Measurements from ENCODE around the gene PGLYRP1.

PGLYRP1 gene

DNA sequence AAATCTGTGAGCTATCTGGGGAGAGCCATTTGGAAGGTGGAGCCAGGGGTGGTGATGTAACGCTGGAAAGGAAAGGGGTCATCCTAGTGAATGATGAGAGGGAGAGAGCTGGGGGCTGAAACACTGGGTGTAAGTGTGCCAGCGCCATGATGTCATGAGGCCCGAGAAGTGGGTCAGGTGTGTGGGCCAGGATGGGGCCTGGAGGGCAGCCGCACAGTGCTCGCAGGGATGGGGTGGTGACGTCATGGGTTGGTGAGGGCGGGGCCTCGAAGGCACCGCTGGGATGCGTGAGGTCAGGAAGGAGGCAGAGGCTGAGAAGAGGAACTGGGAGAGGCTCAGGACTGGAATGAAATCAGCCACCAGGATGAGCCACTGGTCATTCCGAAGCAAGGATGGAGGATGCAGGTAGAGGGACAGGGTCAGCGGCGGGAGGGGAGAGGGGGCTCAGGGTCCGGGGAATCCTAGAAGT, 23.2 kb downstream of the PGLYRP1 start:
- DNase-seq, result no peak

DNA sequence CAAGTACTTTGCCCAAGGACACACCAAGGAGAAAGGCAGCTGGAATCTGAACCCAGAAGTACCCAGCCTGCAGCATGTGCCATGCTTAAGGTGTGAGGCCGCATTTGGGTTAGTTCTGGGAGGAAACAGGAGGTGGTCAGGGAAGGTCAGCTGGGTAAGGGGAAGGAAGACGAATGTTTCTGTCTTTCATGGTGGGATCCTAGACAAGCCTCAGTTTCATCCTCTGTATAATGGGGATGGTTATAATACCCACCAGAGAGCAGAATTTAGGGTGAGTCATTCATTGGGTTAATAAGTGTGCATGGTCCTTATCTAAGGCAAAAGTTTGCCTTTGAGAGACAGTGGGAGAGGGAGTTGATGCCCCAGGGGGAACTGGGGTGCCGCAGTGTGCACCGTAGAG, 24.0 kb downstream of the PGLYRP1 start:
- DNase-seq, result no peak

DNA sequence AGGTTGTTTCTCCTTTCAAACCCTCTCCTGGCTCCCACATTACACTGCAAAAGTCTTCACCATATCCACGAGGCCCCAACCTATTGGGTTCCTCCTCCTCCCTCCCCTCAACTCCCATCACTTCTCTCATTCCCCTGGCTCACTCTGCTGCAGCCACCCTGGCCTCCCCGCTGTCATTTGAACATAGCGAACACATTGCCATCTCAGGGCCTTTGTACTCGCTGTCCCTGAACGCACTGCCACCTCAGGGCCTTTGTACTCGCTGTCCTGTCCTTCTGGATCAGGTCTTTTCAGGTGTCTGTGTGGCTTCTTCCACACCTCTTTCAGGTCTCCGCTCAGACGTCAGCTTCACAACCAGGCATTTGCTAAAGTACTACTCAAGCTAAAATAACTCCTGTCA, 25.9 kb downstream of the PGLYRP1 start:
- DNase-seq, result no peak

DNA sequence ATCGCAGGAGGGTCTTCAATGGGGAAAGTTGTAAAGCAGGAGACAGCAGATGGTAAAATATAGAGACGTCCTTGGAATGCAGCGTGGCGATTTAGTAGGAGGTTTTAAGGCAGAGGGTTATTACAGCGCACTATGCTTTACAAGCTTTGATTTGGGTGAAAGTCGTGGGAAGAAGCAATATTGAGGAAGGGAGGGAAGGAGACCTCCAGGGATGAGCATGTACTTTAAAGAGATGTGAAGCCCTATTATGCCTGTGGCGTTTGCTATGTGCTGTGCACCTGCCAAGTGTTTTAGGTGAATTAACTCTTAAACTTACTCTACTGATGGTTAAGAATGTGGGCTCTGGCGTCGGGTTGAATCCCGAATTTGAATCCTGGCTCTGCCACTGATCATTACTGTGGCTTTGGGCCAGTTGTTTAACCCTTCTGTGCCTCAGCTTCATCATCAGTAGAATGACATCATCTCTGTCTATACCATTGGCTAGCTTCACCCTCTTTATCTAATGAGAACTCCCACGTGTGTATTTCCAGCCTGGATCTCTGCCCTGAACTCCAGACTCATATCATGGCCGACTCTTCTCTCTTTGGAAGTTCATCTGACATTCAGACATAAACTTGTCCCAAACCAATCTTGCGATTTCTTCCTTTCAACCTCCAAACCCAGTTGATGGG, 27.0 kb downstream of the PGLYRP1 start:
- DNase-seq, result no peak

DNA sequence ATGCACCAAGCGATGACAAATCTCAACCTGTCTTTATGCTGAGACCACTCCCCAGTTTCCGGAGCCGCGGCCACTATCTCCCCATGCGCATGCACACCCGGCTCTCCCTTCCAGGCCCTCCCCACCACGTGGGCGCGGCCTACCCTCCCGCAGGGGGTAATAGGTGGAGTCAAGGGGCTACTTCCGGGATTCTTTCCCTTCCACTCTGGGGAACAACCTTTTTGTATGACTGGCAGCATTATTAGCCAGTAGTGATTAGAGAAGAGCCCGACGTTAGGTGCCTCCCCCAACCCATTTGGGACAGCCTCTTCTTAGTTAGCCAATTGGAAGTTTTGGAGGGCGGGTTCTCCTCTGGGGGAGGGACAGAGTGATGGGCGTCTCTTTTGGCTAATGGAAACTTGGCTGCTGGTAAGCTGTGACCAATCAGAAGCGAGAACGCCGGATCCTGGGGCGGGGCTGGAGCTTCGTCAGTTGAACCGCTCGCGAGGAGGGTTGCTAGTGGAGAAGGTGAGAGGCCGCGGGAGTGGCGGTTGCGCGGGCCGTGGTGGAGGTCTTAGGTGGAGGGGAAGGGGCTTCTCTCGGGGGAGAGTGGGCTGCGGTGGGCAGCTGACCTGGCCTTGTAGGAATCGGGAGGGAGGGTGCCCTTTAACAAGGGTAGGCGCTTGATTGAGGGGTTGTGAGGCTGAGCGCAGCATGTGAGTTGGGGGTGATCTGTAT, 27.7 kb downstream of the PGLYRP1 start, which contains the start of gene CCDC61:
Gene CCDC61 (plus strand): TSS at position 470 of the 717 bp plus-strand sequence. CDS start 7,552 bp downstream, outside the sequence.
- DNase-seq, result peak; percentile 99

DNA sequence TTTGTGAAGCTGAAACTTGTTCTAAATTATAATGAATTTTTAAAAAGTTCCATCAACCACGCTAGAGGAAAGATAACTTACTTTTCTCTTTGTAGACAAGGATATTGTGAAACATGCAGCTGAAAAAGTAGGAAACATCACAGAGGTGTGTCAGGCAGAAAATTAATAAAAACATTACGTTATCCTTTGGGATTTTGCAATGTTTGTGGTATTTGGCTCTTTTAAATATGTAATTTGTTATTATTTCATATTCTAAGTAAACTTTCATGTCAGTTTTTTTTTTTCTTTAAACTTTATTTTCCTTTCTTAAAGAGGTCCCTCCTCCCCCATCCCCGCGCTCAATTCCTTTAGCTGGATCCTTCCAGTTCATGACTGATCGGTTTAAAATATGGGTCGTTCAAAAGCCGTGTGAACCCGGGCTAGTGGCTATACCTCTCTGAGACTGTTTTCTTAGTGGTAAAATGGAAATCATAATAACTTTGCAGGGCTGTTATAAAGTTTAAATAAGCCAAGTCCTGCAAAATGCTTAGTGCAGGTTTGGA, 28.3 kb downstream of the PGLYRP1 start:
- no peak for DNase-seq

DNA sequence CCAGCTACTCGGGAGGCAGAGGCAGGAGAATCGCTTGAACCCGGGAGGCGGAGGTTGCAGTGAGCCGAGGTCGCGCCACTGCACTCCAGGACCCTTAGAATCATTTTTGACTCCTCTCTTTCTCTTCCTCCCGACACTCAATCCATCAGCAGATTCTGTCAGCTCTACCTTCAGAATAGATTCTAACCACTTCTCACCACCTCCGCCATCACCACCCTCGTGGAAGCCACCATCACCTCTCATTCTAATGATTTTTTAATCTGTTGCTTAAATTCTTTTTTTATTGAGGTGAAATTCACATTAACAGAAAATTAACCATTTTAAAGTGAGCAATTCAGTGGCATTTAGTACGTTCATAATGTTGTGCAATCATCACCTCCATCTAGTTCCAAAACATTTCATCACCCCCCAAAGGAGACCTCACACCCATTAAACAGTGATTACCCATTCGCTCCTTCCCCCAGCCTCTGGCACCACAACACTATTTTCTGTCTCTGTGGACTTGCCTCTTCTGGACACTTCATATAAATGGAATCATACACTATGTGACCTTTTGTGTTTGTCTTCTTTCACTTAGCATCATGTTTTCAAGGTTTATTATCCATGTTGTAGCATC, 32.6 kb downstream of the PGLYRP1 start:
- no peak for DNase-seq

DNA sequence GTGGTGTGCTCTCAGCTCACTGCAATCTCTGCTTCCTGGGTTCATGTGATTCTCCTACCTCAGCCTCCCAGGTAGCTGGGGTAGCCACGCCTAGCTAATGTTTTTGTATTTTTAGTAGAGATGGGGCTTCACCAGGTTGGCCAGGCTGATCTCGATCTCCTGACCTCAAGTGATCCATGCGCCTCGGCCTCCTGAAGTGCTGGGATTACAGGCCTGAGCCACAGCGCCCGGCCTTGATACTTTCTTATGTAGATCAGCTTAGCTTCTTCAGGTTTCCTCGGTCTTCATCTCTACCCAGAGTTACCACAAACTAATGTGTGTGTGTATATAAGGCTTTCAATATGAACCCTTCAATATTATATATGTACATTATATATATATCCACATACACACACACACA, 37.5 kb downstream of the PGLYRP1 start:
- DNase-seq, result no peak

DNA sequence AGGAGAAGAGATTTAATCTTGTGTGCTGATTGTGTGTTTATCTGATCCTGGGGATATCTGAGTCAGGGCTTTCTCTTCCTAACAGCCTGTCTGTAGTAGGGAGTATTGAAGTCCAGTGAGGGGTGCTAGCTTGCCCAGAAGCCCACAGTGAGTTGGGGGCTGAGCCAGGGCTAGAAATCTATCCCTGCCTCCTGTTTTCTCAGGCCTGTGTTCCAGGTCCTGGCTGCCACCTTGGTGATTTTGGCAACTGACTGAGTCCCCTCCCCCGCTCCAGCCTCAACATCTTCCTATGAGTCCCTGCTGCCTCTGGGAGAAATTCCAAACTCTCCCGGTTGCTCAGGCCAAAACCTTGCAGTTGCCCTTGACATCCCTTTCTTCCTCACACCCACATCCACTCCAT, 41.5 kb downstream of the PGLYRP1 start:
- no peak for DNase-seq

DNA sequence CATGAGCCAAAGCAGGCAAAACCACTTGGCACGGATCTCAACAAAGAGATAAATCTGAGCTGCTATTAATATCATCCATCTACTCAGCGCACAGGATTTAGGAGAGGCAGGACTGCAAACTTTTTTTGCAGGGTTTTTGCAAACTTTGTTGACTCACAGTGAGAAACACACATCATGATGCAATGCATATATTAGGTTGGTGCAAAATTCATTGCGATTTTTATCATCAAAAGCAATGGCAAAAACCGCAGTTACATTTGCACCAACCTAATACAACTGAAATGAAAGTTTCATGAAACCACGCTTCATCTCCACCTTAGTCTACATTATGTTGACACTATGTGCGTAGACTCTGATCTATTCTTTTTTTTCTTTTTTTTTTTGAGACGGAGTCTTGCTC, 44.7 kb downstream of the PGLYRP1 start:
- no peak for DNase-seq

DNA sequence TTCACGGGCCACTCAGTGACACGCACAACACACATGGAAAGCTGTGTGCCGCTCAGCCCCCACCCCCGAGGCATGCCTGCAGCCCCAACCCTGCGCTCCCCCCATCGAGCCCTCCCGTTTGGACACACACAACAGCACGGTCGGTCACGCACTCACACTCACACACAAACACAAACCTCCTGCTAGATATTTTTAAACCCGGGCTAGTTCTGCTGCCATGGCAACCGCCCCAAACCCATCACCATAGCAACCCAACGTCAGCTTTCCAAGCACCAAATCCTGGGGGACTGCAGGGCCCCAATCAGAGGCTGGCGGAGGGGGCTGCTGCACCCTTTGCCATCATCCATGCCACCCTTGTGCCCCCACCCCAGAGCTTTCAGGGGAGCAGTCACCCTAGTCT, 46.7 kb downstream of the PGLYRP1 start:
- DNase-seq, result no peak

DNA sequence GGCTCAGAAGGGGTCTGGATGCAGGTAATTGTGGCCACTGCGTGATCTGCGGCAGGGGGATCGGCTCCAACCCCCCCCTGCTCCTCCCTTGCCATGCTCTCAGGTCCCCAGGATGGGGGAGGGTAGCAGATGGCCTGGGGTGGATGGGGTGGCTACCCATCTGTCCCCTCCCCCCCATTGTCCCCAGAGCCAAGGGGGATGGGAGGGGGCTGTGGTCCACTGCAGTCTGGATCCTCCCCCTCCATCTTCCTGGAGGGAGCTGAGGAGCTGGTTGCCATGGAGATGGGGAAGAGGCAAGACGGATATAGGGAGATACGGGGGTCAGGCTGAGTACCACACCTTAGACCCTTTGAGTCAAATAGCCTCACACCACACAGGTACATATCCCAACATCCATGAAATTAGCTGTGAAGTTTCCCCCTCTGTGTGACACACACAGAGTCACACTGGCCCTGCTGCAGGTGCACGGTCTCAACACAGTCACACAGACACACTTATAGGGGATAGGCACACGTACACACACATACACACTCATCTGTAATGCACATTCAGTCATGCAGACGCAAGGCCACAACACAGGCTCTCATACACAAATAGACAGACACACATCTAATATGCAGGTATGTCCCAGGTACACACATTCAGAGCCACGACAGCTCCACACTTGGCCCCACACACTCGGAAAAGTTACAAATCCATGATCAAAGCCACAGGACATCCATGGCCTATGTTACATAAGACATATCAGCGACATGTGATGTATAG, 47.4 kb downstream of the PGLYRP1 start:
- no peak for DNase-seq

DNA sequence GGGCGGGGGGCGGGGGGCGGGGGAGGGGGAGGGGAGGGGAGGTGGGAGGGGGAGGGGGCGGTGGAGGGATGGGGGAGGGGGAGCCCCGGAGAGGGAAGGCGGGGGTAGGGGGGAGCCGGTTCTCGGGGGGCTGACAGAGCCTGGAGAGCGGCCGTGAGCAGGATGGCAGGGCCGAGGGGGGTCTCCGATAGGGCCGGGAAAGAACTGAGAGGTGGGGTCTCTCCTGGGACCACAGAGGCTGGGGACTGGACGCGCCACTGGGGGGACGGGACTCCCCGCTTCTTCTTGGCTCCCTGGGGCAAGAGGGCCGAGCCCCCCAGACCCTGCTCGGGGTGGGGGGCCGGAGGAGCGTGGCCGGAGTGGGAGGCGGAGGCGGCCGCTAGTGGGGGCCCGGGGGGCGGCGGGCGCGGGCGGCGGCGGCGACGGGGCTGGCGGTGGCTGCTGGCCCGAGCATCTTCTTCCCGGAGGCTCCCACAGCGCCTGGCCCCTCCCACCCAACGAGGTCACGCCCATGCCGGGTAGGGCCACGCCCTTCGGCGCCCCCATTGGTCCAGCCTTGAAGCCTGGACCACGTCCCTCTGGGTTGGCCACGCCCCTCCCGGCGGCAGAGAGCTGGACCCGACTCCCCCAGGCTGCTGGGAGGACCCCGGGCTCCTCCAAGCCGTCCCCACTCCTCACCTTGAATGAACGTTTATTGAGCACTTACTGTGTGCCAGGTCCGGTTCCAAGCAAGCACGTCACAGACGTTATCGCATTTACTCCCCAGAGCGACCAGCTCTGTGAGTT, 49.1 kb downstream of the PGLYRP1 start, which contains the start of gene NOVA2:
Gene NOVA2 (minus strand): TSS at position 313 of the 786 bp plus-strand sequence. CDS start 514 bp downstream, outside the sequence.
- DNase-seq, result no peak

DNA sequence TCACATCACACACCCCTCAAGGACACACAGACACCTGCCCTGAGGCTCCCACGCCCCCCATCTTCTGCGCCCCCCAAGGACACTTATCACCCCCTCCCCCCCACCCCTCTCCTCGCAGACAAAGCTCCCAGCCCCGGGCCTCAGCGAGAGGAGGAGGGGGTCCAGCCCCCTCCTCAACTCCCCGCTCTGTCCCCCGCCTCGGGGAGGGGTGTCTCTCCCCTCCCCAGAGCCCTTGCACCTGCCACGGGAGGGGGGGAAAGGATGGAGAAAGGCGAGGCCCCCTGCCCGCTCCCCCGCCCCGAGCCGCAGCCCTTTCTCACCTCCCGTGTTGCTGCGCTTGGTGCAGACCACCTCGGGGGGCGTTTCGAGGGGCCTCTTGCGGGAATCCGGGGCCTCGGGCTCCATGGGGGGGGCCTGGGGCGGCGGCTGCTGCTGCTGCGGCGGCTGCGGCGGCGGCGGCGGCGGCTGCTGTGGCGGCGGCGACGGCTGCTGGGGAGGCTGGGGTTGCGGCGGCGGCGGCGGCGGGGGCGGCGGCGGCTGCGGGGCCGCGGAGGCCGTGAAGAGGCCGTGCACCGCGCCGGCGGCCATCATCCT, 49.8 kb downstream of the PGLYRP1 start:
- DNase-seq, result no peak

DNA sequence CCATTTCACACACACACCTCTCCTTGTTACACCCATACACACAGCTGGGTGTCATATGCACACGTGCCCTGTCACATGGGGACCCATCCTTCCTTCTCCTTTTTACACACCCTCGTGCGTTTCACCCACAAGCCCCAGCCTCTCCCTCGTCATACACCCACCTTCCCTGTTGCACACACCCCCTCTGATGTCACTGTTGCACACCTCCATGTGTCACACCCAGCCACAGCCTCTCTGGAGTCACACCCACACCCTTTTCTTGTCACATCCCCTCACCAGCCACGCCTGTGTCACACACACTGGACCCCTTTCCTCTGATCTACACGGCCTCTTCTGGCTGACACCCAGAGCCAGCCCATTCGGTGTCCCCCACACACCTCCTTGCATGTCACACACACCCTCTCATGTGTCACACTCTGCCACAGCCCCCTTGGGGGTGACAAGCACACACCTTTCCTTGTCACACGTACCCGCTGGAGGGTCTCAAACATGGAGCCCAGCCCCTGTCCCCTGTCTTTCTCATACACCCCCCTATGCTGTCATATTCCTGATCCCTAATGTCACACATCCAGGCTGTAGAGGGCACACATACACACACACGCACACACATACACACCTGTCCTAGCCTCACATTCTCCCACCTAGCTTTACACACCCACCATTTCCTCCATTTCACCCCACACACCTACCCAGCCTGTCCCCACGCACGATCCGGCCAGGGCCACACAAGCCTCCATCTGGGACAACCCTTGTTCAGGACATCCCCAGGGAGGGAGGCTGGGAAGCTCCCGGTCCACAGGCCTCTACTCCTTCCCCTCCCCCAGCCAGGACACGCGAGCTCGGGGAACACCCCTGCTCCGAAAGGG, 50.5 kb downstream of the PGLYRP1 start:
- DNase-seq, result no peak

DNA sequence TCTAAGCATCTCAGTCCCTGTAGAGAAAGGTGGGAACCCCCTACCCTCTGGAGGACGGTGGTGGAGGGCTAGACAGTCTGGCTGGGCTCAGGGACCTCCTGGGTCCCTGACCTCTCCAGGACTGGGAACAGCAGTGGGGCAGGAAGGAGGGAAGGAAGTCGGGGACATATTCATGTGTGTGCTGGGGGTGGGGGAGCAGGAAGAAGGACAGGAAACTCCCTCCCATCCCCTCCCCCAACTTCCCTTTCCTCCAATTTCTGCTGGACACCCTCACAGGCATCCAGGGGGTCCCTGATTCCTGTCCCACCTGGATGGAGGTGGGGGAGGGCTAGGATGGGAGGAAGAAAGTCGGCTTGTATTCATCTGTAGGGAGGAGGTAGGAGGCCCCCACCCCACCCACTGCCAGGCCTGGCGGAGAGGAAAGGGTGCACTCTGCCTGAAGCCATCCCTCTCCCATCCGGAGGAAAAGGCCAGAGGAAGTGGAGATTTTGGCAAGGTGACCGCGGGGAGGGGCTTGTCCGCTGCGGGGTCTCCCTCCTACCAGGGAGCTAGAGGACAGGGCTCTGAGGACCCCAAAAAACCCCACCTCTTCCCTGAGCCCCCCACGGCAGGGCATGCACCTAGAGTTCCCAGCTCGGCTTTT, 51.5 kb downstream of the PGLYRP1 start:
- no peak for DNase-seq

DNA sequence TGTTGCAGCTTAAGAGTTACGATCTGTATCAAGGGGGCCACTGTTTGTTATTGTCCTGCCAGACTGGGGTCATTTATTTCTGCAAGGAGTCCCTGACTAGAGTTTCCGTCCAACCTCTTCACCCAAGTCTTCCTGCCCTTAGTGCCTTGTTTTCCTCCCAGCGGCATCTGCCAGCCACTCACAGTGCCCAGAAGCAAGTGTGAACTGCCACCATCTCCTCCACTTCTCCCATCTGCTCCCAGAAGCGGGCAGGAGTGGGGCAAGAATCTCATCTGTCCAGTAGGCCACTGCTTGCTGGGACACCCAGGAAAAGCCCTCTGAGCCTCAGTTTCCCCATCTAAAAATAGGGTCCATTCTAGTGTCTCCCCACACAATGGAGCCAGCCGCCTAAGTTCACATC, 53.2 kb downstream of the PGLYRP1 start:
- DNase-seq, result no peak
